ENCODE data around the gene AP1M1. TPM values are rescaled to one million over a fixed set of nuclear protein-coding genes. Genes with fewer than 3 reads are reported as not detected.

AP1M1 gene
- total RNA-seq, 1 experiment from 2014 or later = 98.0 TPM

- no peak overlapping the region for H3K4me3 ChIP-seq (ENCODE audit: low read depth, low read length)
- TSS peak; percentile 61 for BruUV-seq (replicated peaks)
- no peak for TF ChIP-seq CTCF (IDR thresholded peaks at IDR 0.05; ENCODE audit: insufficient read depth in 1 of 2, low read depth in 1 of 2, low read length in 1 of 2, severe bottlenecking in 1 of 2, unreplicated experiment in 1 of 2)
- Mint-ChIP-seq H3K27ac (ENCODE audit: unreplicated experiment) (peak overlapping the region; percentile 96), H3K4me1 (ENCODE audit: low read depth, unreplicated experiment) (peaks cover 22% of the 10 kb centered on the region), H3K27me3 (ENCODE audit: insufficient read depth, unreplicated experiment) (no peaks in the 10 kb centered on the region), H3K9me3 (ENCODE audit: unreplicated experiment) (no peaks in the 10 kb centered on the region), H3K36me3 (ENCODE audit: insufficient read depth, unreplicated experiment) (peaks cover 72% of the 10 kb centered on the region), H3K4me3 (ENCODE audit: unreplicated experiment) (no peak overlapping the region)
- intact Hi-C loops (cut with micrococcal nuclease; ENCODE audit: unreplicated experiment) = no loop called here
- peaks cover 23% of the 10 kb centered on the region for H3K4me1 ChIP-seq
- no peaks in the 10 kb centered on the region for H3K9me3 ChIP-seq
- no peaks in the 10 kb centered on the region for H3K27me3 ChIP-seq (replicated peaks; ENCODE audit: control insufficient read depth, insufficient read depth, low read length)
- H3K36me3 ChIP-seq (ENCODE audit: control insufficient read depth, insufficient read depth, low read length) = peaks cover 16% of the 10 kb centered on the region
- ChIA-PET CTCF (interaction anchor here (1.2 kb wide), 1 partner anchor 165 kb away, joined by 4 read pairs; no protein-coding TSS in a partner anchor), POLR2A (no interaction called here)
- DNase-seq = no peak
Measured at GRCh38 chr19:16190736-16191135, 7.0 kb upstream of the AP1M1 start.

GRCh38 chr19:16191216-16191908 is 6.3 kb upstream of the AP1M1 start:
- Histone ChIP-seq H3K4me3 (ENCODE audit: low read depth, low read length) (no peak overlapping the region), H3K36me3 (ENCODE audit: control insufficient read depth, insufficient read depth, low read length) (peaks cover 16% of the 10 kb centered on the region), H3K9me3 (no peaks in the 10 kb centered on the region), H3K27me3 (replicated peaks; ENCODE audit: control insufficient read depth, insufficient read depth, low read length) (no peaks in the 10 kb centered on the region), H3K4me1 (peaks cover 26% of the 10 kb centered on the region)
- Mint-ChIP-seq H3K27ac (ENCODE audit: unreplicated experiment) (peak overlapping the region; percentile 96), H3K27me3 (ENCODE audit: insufficient read depth, unreplicated experiment) (no peaks in the 10 kb centered on the region), H3K9me3 (ENCODE audit: unreplicated experiment) (no peaks in the 10 kb centered on the region), H3K4me1 (ENCODE audit: low read depth, unreplicated experiment) (peaks cover 22% of the 10 kb centered on the region), H3K36me3 (ENCODE audit: insufficient read depth, unreplicated experiment) (peaks cover 67% of the 10 kb centered on the region), H3K4me3 (ENCODE audit: unreplicated experiment) (peak overlapping the region; percentile 13)
- ChIA-PET CTCF (interaction anchor here (0.6 to 1.2 kb wide), 2 partner anchors 166 to 192 kb away, joined by 4 read pairs; no protein-coding TSS in a partner anchor), POLR2A (no interaction called here)
- BruUV-seq (replicated peaks) = TSS peak; percentile 9
- TF ChIP-seq CTCF (IDR thresholded peaks at IDR 0.05; ENCODE audit: insufficient read depth in 1 of 2, low read depth in 1 of 2, low read length in 1 of 2, severe bottlenecking in 1 of 2, unreplicated experiment in 1 of 2) = peak in 1 of 2 experiments; percentile 9
- intact Hi-C loops (cut with micrococcal nuclease; ENCODE audit: unreplicated experiment) = no loop called here
- DNase-seq = peak; percentile 80 to 81

GRCh38 chr19:16193466-16193865 is 4.2 kb upstream of the AP1M1 start:
- Histone ChIP-seq H3K4me3 (ENCODE audit: low read depth, low read length) (no peak overlapping the region), H3K4me1 (peaks cover 27% of the 10 kb centered on the region), H3K36me3 (ENCODE audit: control insufficient read depth, insufficient read depth, low read length) (peaks cover 9% of the 10 kb centered on the region), H3K9me3 (no peaks in the 10 kb centered on the region), H3K27me3 (replicated peaks; ENCODE audit: control insufficient read depth, insufficient read depth, low read length) (no peaks in the 10 kb centered on the region)
- Mint-ChIP-seq H3K27me3 (ENCODE audit: insufficient read depth, unreplicated experiment) (no peaks in the 10 kb centered on the region), H3K4me1 (ENCODE audit: low read depth, unreplicated experiment) (peaks cover 22% of the 10 kb centered on the region), H3K4me3 (ENCODE audit: unreplicated experiment) (no peak overlapping the region), H3K27ac (ENCODE audit: unreplicated experiment) (peak overlapping the region; percentile 75), H3K9me3 (ENCODE audit: unreplicated experiment) (no peaks in the 10 kb centered on the region), H3K36me3 (ENCODE audit: insufficient read depth, unreplicated experiment) (peaks cover 57% of the 10 kb centered on the region)
- BruUV-seq (replicated peaks) = no TSS peak
- ChIA-PET CTCF (no interaction called here), POLR2A (no interaction called here)
- TF ChIP-seq CTCF (IDR thresholded peaks at IDR 0.05; ENCODE audit: insufficient read depth in 1 of 2, low read depth in 1 of 2, low read length in 1 of 2, severe bottlenecking in 1 of 2, unreplicated experiment in 1 of 2) = no peak
- intact Hi-C loops (cut with micrococcal nuclease; ENCODE audit: unreplicated experiment) = no loop called here
- DNase-seq = no peak
